GM20000 (cell line): ENCODE data around the gene B4GALT6.
"Not testable (repeated sequence)": the region's sequence is repeated elsewhere in the genome, so short reads cannot be mapped to it uniquely, and the experiment has no call there.

Source experiments
- DNase-seq: peaks from one replicate; pipeline ENCODE4 v3.0.0; 2012; ENCODE audit warnings: low spot score
- CTCF ChIP-seq: IDR thresholded peaks from 2 replicates; pipeline ENCODE4 v1.5.1; 2012; ENCODE audit warnings: mild to moderate bottlenecking, control low read depth; ENCODE audit errors: extremely low read depth, missing control alignments

Gene B4GALT6

GRCh38 chr18:31684279-31685096, at the start of gene B4GALT6:
TSS of gene B4GALT6 (minus strand) at chr18:31684581. CDS start at chr18:31684426, 155 bp downstream.
- DNase-seq = peak; percentile 85
- TF ChIP-seq CTCF = no peak

- no peak for TF ChIP-seq CTCF
- DNase-seq = no peak
Measured at GRCh38 chr18:31731628-31732027, 47.2 kb upstream of the B4GALT6 start.

GRCh38 chr18:31729196-31729595, 44.8 kb upstream of the B4GALT6 start:
- DNase-seq = not testable (repeated sequence)

- DNase-seq = no peak
- TF ChIP-seq CTCF = no peak
Measured at GRCh38 chr18:31723990-31724711, 39.8 kb upstream of the B4GALT6 start.

GRCh38 chr18:31723639-31723989, 39.2 kb upstream of the B4GALT6 start:
- no peak for TF ChIP-seq CTCF
- DNase-seq = no peak

- peak; percentile 72 for TF ChIP-seq CTCF
- DNase-seq = peak; percentile 83
Measured at GRCh38 chr18:31722369-31722957, 38.1 kb upstream of the B4GALT6 start.

- no peak for TF ChIP-seq CTCF
- no peak for DNase-seq
Measured at GRCh38 chr18:31721601-31722000, 37.2 kb upstream of the B4GALT6 start.

GRCh38 chr18:31720867-31721266, 36.5 kb upstream of the B4GALT6 start:
- DNase-seq = no peak
- TF ChIP-seq CTCF = no peak
